Pancreas (tissue), 10 donors: ENCODE results near the gene SPHKAP. TPM values are rescaled to one million over a fixed set of nuclear protein-coding genes. Genes with fewer than 3 reads are reported as not detected.
"Not testable (repeated sequence)": the region's sequence is repeated elsewhere in the genome, so short reads cannot be mapped to it uniquely, and the experiment has no call there.

Experiments used
- ATAC-seq, 4 donors: fragments of 200-7000 bp; cut with Tn5 transposase; one replicate each; pipeline versions ENCODE4 v1.8.0 to v1.9.1; 2020; ENCODE audit warnings: mild to moderate bottlenecking in 4 of 4, moderate library complexity in 4 of 4
- DNase-seq, 6 donors: peaks; one replicate each; pipeline ENCODE4 v3.0.0-alpha.2; 2020
- FAIRE-seq: peaks from 2 replicates; lab custom pipeline; 2012; peaks lifted over from hg19 to GRCh38; lab: Jason Lieb, UNC
- H3K27ac ChIP-seq, 4 donors: fragments of 200-600 bp; sonication (generic); 1 replicate in 3 of 4; 2 replicates in 1 of 4; pipeline versions ENCODE4 v1.5.0 to v1.8.0; 2020
- H3K27me3 ChIP-seq, 4 donors: fragments of 200-600 bp; one replicate each; pipeline ENCODE4 v1.8.0; 2021
- H3K36me3 ChIP-seq, 3 donors: fragments of 200-600 bp; sonication (generic) in 1 of 3; one replicate each; pipeline versions ENCODE4 v1.5.0 to v1.8.0; 2020 to 2021
- H3K4me1 ChIP-seq, 3 donors: fragments of 200-600 bp; one replicate each; pipeline ENCODE4 v1.8.0; 2021
- H3K4me3 ChIP-seq, 4 donors: fragments of 200-600 bp; sonication (generic) in 2 of 4; one replicate each; pipeline versions ENCODE4 v1.5.0 to v1.8.0; 2020 to 2021
- H3K9me3 ChIP-seq, 4 donors: fragments of 200-600 bp; one replicate each; pipeline ENCODE4 v1.8.0; 2021
- WGBS, 2 donors: extraction: QIAGEN DNeasy Blood & Tissue Kit; methylation state at CpG; one replicate each; pipeline ENCODE4 v1.1.7; 2013; 5-methylcytosine and 5-hydroxymethylcytosine counted together
- intact Hi-C, 3 donors: fragments of 100-400 bp; cut with DNase I; formaldehyde crosslinking; loops; one replicate each; pipeline versions ENCODE4 v1.11.1 to v1.14.2; 2022
- polyA plus RNA-seq, 2 donors: library from polyadenylated mRNA; stranded (reverse); fragments of 200-250 nt; gene quantifications; one replicate each; pipeline ENCODE4 v1.2.3, GENCODE V29; 2013
- total RNA-seq, 6 donors: library from RNA; stranded (reverse); fragmentation: NEBNext Ultra II Directional in 4 of 6; extraction: Animal tissue kit (Norgen Biotek cat#: 25700) in 4 of 6; gene quantifications; one replicate each; pipeline versions ENCODE4 v1.2.1 to v1.2.4, GENCODE V29; 2021 to 2023
- TF ChIP-seq, protein P1 (sequence below), 4 donors: fragments of 200-600 bp; sonication (generic) in 3 of 4; IDR thresholded peaks; one replicate each; pipeline versions ENCODE4 v1.5.0 to v1.8.0; 2021; ENCODE audit warnings: antibody characterized with exemption in 4 of 4
- donor health status: healthy with polysubstance abuse.
- donor health status: DM: no; HTN: no; CAD: no; lungs with moderate emphysema.
- donor health status: DM: no; HTN: no; CAD: no.
- donor health status: control.
- donor health status: control.
- donor health status: Bipolar disorder and iron deficiency.
- donor health status: DM: yes; HTN: yes; CAD: no.
- donor health status: DM: no; HTN: no; CAD: no.
- donor health status: DM: no; HTN: no; CAD: no.
- donor health status: DM: yes; HTN: yes; CAD: no.

The SPHKAP gene
- total and polyA plus RNA-seq, 8 donors, result under 0.01 to 0.06 (median 0.02) TPM; not detected in 5

DNA sequence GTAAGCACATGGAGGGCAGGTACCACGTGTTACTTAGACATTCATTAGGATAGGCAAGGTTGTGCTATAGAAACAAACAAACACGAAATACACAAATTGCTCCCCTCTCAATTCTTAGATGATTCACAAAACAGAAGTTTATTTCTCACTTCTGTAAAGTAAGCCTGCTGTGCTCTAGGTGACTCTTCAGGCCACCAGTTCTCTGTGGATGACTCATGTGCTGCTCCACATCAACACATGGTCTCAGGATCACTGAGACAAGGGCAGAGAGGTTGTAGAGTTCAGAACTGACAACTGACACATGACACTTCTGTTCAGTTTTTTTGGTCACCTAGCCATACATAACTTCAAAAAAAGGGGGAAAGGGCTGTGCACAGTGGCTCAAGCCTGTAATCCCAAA, 239.5 kb downstream of the SPHKAP start:
- 75 to 79% methylated on average over 2 of the region's 2 CpGs for WGBS, 2 donors
- DNase-seq, result no peak
- ATAC-seq, result no peak
- TF ChIP-seq, protein P1, sequence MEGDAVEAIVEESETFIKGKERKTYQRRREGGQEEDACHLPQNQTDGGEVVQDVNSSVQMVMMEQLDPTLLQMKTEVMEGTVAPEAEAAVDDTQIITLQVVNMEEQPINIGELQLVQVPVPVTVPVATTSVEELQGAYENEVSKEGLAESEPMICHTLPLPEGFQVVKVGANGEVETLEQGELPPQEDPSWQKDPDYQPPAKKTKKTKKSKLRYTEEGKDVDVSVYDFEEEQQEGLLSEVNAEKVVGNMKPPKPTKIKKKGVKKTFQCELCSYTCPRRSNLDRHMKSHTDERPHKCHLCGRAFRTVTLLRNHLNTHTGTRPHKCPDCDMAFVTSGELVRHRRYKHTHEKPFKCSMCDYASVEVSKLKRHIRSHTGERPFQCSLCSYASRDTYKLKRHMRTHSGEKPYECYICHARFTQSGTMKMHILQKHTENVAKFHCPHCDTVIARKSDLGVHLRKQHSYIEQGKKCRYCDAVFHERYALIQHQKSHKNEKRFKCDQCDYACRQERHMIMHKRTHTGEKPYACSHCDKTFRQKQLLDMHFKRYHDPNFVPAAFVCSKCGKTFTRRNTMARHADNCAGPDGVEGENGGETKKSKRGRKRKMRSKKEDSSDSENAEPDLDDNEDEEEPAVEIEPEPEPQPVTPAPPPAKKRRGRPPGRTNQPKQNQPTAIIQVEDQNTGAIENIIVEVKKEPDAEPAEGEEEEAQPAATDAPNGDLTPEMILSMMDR (IDR thresholded peaks at IDR 0.05), result no peak
- Histone ChIP-seq H3K9me3 (no peaks in the 10 kb centered on the region), H3K4me1 (no peaks in the 10 kb centered on the region), H3K27ac (no peak overlapping the region), H3K36me3 (no peaks in the 10 kb centered on the region), H3K27me3 (no peaks in the 10 kb centered on the region), H3K4me3 (no peak overlapping the region)
- intact Hi-C loops, result no loop called here
- FAIRE-seq, result no peak

GRCh38 chr2:227939271-227940027, 242.0 kb downstream of the SPHKAP start:
- DNase-seq (peak in 1 of 6 donors; percentile 18), ATAC-seq (peak in 3 of 4 donors; percentile 43 to 79 (median 59)), FAIRE-seq (no peak)
- Histone ChIP-seq H3K27ac (no peak overlapping the region), H3K36me3 (no peaks in the 10 kb centered on the region), H3K4me3 (no peak overlapping the region), H3K9me3 (no peaks in the 10 kb centered on the region), H3K4me1 (no peaks in the 10 kb centered on the region), H3K27me3 (no peaks in the 10 kb centered on the region)
- TF ChIP-seq, protein P1 (IDR thresholded peaks at IDR 0.05), result peak in 1 of 4 donors; percentile 11
- 45 to 52% methylated on average over 11 of the region's 11 CpGs for WGBS, 2 donors
- intact Hi-C loops, result no loop called here

GRCh38 chr2:227936249-227936648, 245.2 kb downstream of the SPHKAP start:
- H3K4me3 ChIP-seq, H3K4me1 ChIP-seq, H3K36me3 ChIP-seq, H3K9me3 ChIP-seq, H3K27ac ChIP-seq, FAIRE-seq, intact Hi-C loops, DNase-seq, ATAC-seq, H3K27me3 ChIP-seq: not testable (repeated sequence)
- 71 to 72% methylated on average over 7 of the region's 7 CpGs for WGBS, 2 donors

GRCh38 chr2:227933884-227934283, 247.6 kb downstream of the SPHKAP start:
- no peak overlapping the region for H3K4me3 ChIP-seq
- H3K9me3 ChIP-seq, result no peaks in the 10 kb centered on the region
- TF ChIP-seq, protein P1 (IDR thresholded peaks at IDR 0.05), result no peak
- no peak for FAIRE-seq
- intact Hi-C loops, result no loop called here
- no peak overlapping the region for H3K27ac ChIP-seq
- ATAC-seq, result no peak
- H3K4me1 ChIP-seq, result no peaks in the 10 kb centered on the region
- WGBS, 2 donors, result 84% methylated on average over 1 of the region's 1 CpG
- H3K27me3 ChIP-seq, result no peaks in the 10 kb centered on the region
- H3K36me3 ChIP-seq, result no peaks in the 10 kb centered on the region
- no peak for DNase-seq

DNA sequence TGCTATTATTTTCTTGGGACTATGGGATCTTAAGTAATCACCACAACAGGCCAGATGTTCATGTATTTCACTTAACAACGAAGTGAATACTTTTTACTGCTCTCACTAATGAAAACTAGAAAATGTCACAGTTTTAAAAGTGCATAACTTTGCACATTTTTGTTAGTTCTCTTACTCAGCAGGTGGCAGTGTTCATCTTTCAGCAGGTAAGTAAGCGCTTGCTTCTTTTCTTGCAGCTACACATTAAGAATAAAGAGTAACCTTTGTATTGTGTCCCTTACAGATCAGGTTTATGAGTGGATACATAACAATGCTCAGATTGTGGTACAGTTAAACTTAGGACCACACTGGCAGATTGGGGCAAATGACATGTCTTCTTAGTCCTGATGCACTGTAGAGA, 249.1 kb downstream of the SPHKAP start:
- TF ChIP-seq, protein P1 (IDR thresholded peaks at IDR 0.05), result no peak
- no peak overlapping the region for H3K27ac ChIP-seq
- H3K36me3 ChIP-seq, result no peaks in the 10 kb centered on the region
- no peaks in the 10 kb centered on the region for H3K27me3 ChIP-seq
- FAIRE-seq (no peak), ATAC-seq (no peak), DNase-seq (no peak)
- H3K4me3 ChIP-seq, result no peak overlapping the region
- intact Hi-C loops, result no loop called here
- no peaks in the 10 kb centered on the region for H3K9me3 ChIP-seq
- WGBS, 2 donors, result 60 to 73% methylated on average over 2 of the region's 2 CpGs
- H3K4me1 ChIP-seq, result no peaks in the 10 kb centered on the region
